Left lung (tissue), 10 donors: ENCODE data around the gene CBX8. TPM values are rescaled to one million over a fixed set of nuclear protein-coding genes. Genes with fewer than 3 reads are reported as not detected.

ENCODE experiments used
- ATAC-seq: fragments of 200-7000 bp; cut with Tn5 transposase; one replicate; pipeline ENCODE4 v1.9.1; 2020; ENCODE audit warnings: moderate library complexity
- DNase-seq, 4 donors: peaks; one replicate each; pipeline ENCODE4 v3.0.0-alpha.2; 2013 to 2020
- H3K27ac ChIP-seq, 2 donors: fragments of 200-600 bp; sonication (generic) in 1 of 2; one replicate each; pipeline versions ENCODE4 v1.5.0 to v1.8.0; 2020 to 2021
- H3K27me3 ChIP-seq, 2 donors: fragments of 200-600 bp; sonication (generic) in 1 of 2; one replicate each; pipeline versions ENCODE4 v1.5.0 to v1.8.0; 2020 to 2021
- H3K36me3 ChIP-seq, 2 donors: fragments of 200-600 bp; sonication (generic) in 1 of 2; one replicate each; pipeline versions ENCODE4 v1.5.0 to v1.8.0; 2020 to 2021
- H3K4me1 ChIP-seq, 2 donors: fragments of 200-600 bp; one replicate each; pipeline ENCODE4 v1.8.0; 2021
- H3K4me3 ChIP-seq, 2 donors: fragments of 200-600 bp; sonication (generic) in 1 of 2; one replicate each; pipeline versions ENCODE4 v1.5.0 to v1.8.0; 2020 to 2021; ENCODE audit warnings: mild to moderate bottlenecking in 1 of 2
- H3K9me3 ChIP-seq, 2 donors: fragments of 200-600 bp; sonication (generic) in 1 of 2; one replicate each; pipeline versions ENCODE4 v1.5.0 to v1.8.0; 2020 to 2021
- CTCF ChIP-seq, 2 donors: fragments of 200-600 bp; sonication (generic) in 1 of 2; IDR thresholded peaks; one replicate each; pipeline versions ENCODE4 v1.5.0 to v1.8.0; 2021; ENCODE audit warnings: antibody characterized with exemption in 2 of 2
- intact Hi-C, 2 donors: fragments of 100-400 bp; cut with DNase I; formaldehyde crosslinking; loops; one replicate each; pipeline versions ENCODE4 v1.11.2 to v1.14.2; 2022
- polyA plus RNA-seq, 6 donors: library from polyadenylated mRNA; unstranded; fragments of 120-200 nt; gene quantifications; one replicate each; pipeline ENCODE4 v1.2.1, GENCODE V29; 2013; ENCODE audit not compliant: insufficient read length in 6 of 6
- total RNA-seq, 2 donors: library from RNA; stranded (reverse); fragmentation: NEBNext Ultra II Directional; extraction: Animal tissue kit (Norgen Biotek cat#: 25700); gene quantifications; one replicate each; pipeline ENCODE4 v1.2.1, GENCODE V29; 2021
- donor health status: DM: no; HTN: yes; CAD: no.
- donor health status: DM: no; HTN: no; CAD: no.

CBX8 gene
- total and polyA plus RNA-seq, 8 donors: 7.3 to 11.4 (median 8.9) TPM

GRCh38 chr17:79743614-79744013 lies 53.3 kb downstream of the CBX8 start:
- no peaks in the 10 kb centered on the region for H3K9me3 ChIP-seq
- H3K4me1 ChIP-seq: peaks cover 4 to 8% of the 10 kb centered on the region in 2 donors
- ATAC-seq (no peak), DNase-seq (peak in 1 of 4 donors; percentile 41)
- H3K27me3 ChIP-seq: peaks cover 27 to 85% of the 10 kb centered on the region in 2 donors
- no peak for TF ChIP-seq CTCF (IDR thresholded peaks at IDR 0.05)
- H3K4me3 ChIP-seq: no peak overlapping the region
- H3K36me3 ChIP-seq: no peaks in the 10 kb centered on the region
- intact Hi-C loops: no loop called here
- no peak overlapping the region for H3K27ac ChIP-seq

DNA sequence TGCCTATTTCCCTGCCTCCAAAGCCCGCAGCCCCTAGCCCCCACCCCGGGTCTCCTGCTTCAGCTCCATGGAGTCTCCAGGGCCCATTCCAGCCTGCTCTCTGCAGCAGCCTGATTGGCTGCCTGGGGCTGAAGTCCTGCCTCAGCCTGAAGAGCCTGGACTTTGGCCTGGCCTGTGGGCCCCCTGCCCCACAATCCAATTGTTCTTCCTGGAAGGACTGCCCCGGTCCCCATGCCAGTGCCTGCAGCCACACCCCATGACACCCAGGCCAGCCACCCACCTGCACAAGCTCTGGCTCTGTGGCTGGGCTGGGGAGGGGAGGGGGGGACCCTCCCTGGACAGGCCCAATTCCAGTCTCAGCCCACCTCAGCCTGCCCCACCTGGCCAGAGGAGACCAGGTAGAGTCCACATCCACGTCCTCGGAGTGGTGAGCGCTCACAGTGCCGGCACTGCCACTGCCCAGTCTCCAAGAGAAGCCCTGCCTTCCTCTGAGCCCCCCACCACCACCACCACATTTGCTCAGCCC lies 53.9 kb downstream of the CBX8 start:
- Histone ChIP-seq H3K27me3 (peaks cover 21 to 85% of the 10 kb centered on the region in 2 donors), H3K4me3 (no peak overlapping the region), H3K4me1 (peaks cover 4 to 8% of the 10 kb centered on the region in 2 donors), H3K36me3 (no peaks in the 10 kb centered on the region), H3K27ac (no peak overlapping the region), H3K9me3 (no peaks in the 10 kb centered on the region)
- no peak for ATAC-seq
- DNase-seq: peak in 1 of 4 donors; percentile 45
- no peak for TF ChIP-seq CTCF (IDR thresholded peaks at IDR 0.05)
- intact Hi-C loops: no loop called here

DNA sequence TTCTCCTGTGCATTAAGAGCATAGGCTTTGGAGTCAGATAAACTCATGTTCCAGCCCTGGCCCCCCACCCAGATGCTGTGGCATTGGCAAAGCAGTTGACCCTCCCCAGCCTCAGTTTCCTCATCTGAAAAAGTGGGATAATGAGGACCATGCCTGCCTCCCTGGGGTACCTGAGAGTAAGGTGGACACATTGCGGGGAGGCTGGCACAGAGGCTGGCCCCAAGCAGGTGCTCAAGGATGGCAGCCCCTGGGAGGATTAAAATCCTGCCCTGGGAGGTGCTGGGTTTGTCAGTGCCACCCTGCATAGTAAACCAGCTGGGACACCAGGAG lies 54.3 kb downstream of the CBX8 start:
- Histone ChIP-seq H3K9me3 (no peaks in the 10 kb centered on the region), H3K4me1 (peaks cover 4 to 8% of the 10 kb centered on the region in 2 donors), H3K27me3 (peaks cover 16 to 85% of the 10 kb centered on the region in 2 donors), H3K4me3 (no peak overlapping the region), H3K36me3 (no peaks in the 10 kb centered on the region), H3K27ac (no peak overlapping the region)
- no peak for TF ChIP-seq CTCF (IDR thresholded peaks at IDR 0.05)
- ATAC-seq: no peak
- peak in 1 of 4 donors; percentile 43 for DNase-seq
- intact Hi-C loops: no loop called here

Other genes with a start within 250 kb of the CBX8 start
- not detected for gene RBFOX3, start 186.0 kb downstream of the CBX8 start, total RNA-seq
- under 1 TPM; 0.13 to 0.84 (median 0.35) TPM for gene RBFOX3, start 186.0 kb downstream of the CBX8 start, polyA plus RNA-seq
- under 1 TPM in 1 of 2 donors, not detected in 1; 0.18 TPM for gene ENPP7, start 66.1 kb downstream of the CBX8 start, total RNA-seq
- gene ENPP7, start 66.1 kb downstream of the CBX8 start, polyA plus RNA-seq: not detected
- gene CBX2, start 18.9 kb downstream of the CBX8 start, total RNA-seq: 1 to 10 TPM; 2.6 to 3.6 TPM
- gene CBX2, start 18.9 kb downstream of the CBX8 start, polyA plus RNA-seq: 10 to 100 TPM; 22.1 to 33.8 (median 27.2) TPM
- gene CBX4, start 42.4 kb upstream of the CBX8 start, total RNA-seq: 10 to 100 TPM; 20.9 to 22.3 TPM
- gene CBX4, start 42.4 kb upstream of the CBX8 start, polyA plus RNA-seq: 10 to 100 TPM; 11.1 to 20.7 (median 14.2) TPM
- gene TBC1D16, start 238.8 kb upstream of the CBX8 start, total RNA-seq: 10 to 100 TPM; 28.6 to 49.1 TPM
- gene TBC1D16, start 238.8 kb upstream of the CBX8 start, polyA plus RNA-seq: 10 to 100 TPM; 17.3 to 38.7 (median 31.2) TPM
- gene CCDC40, start 239.6 kb upstream of the CBX8 start, total RNA-seq: 1 to 10 TPM; 8.0 to 8.4 TPM
- 10 to 100 TPM in 5 of 6 donors, 1 to 10 TPM in 1; 8.8 to 15.2 (median 13.1) TPM for gene CCDC40, start 239.6 kb upstream of the CBX8 start, polyA plus RNA-seq